Endothelial cell of umbilical vein (primary cell): ENCODE results near the gene ARHGEF28. TPM values are rescaled to one million over a fixed set of nuclear protein-coding genes. Genes with fewer than 3 reads are reported as not detected.

ENCODE experiments used
- BruUV-seq: library from RNA; stranded (reverse); fragments of 400-500 nt; replicated peaks from 2 replicates; lab custom pipeline; 2021; lab: Mats Ljungman, UMichigan
- CTCF ChIA-PET: fragments of 300-600, 350-600 bp; sonication (Branson Sonifier 250); formaldehyde crosslinking; loops from one replicate; lab custom pipeline; 2021; ENCODE audit warnings: antibody characterized with exemption, inconsistent platforms; lab: Charles Lee
- POLR2A ChIA-PET: fragments of 300-600, 350-600 bp; sonication (Branson Sonifier 250); formaldehyde crosslinking; loops from one replicate; lab custom pipeline; 2021; ENCODE audit warnings: antibody characterized with exemption, inconsistent platforms; lab: Charles Lee
- DNase-seq: peaks from one replicate; pipeline ENCODE4 v3.0.0-alpha.2; 2011; ENCODE audit warnings: low read depth, low spot score
- FAIRE-seq: peaks from 2 replicates; lab custom pipeline; 2011; peaks lifted over from hg19 to GRCh38; lab: Jason Lieb, UNC
- H2AFZ ChIP-seq: 2 replicates; pipeline ENCODE4 v1.6.0; 2012; ENCODE audit warnings: low read depth, low read length, control low read depth, inconsistent platforms
- H3K27ac ChIP-seq: 2 replicates; pipeline ENCODE4 v1.5.1; 2011; ENCODE audit warnings: low read depth, mild to moderate bottlenecking, control low read depth, low read length, moderate library complexity; ENCODE audit not compliant: insufficient read depth
- H3K27me3 ChIP-seq, 2 experiments: 2 replicates each; pipeline versions ENCODE4 v1.6.0 to v1.6.1; 2011; ENCODE audit warnings: low read length in 2 of 2, mixed read lengths in 1 of 2; ENCODE audit not compliant: control insufficient read depth in 2 of 2, insufficient read depth in 2 of 2
- H3K36me3 ChIP-seq, 2 experiments: 2 replicates in 1 of 2; 3 replicates in 1 of 2; pipeline ENCODE4 v1.5.1; 2011; ENCODE audit warnings: low read length in 2 of 2, mild to moderate bottlenecking in 1 of 2, moderate library complexity in 1 of 2; ENCODE audit not compliant: control insufficient read depth in 2 of 2, insufficient read depth in 2 of 2; ENCODE audit errors: extremely low read depth in 1 of 2
- H3K4me1 ChIP-seq: 3 replicates; pipeline ENCODE4 v1.5.1; 2011; ENCODE audit warnings: mild to moderate bottlenecking, low read length; ENCODE audit not compliant: control insufficient read depth, insufficient read depth; ENCODE audit errors: extremely low read depth
- H3K4me2 ChIP-seq: 2 replicates; pipeline ENCODE4 v1.6.1; 2011; ENCODE audit warnings: low read length, control low read depth, mixed read lengths; ENCODE audit not compliant: insufficient read depth
- H3K4me3 ChIP-seq, 3 experiments: fragments of 200-600 bp in 1 of 3; sonication (generic), shearing (Covaris generic) in 1 of 3; replicated peaks in 1 of 3; 2 replicates each; pipeline ENCODE4 v1.5.1; 2011 to 2016; ENCODE audit warnings: control low read depth in 3 of 3, low read length in 3 of 3, mild to moderate bottlenecking in 2 of 3, inconsistent platforms in 1 of 3, low read depth in 1 of 3, moderate library complexity in 1 of 3; ENCODE audit not compliant: insufficient read depth in 1 of 3
- H3K79me2 ChIP-seq: 2 replicates; pipeline ENCODE4 v1.6.0; 2012; ENCODE audit warnings: low read length, inconsistent platforms; ENCODE audit not compliant: control insufficient read depth, insufficient read depth
- H3K9ac ChIP-seq: replicated peaks from 2 replicates; pipeline ENCODE3; 2011; ENCODE audit warnings: low read length, control low read depth; ENCODE audit not compliant: insufficient read depth; ENCODE audit errors: extremely low read depth
- H3K9me1 ChIP-seq: replicated peaks from 3 replicates; pipeline ENCODE4 v1.6.0; 2011; ENCODE audit warnings: mild to moderate bottlenecking, low read length; ENCODE audit not compliant: control insufficient read depth, insufficient read depth; ENCODE audit errors: extremely low read depth
- H3K9me3 ChIP-seq: replicated peaks from 2 replicates; pipeline ENCODE4 v1.5.1; 2012; ENCODE audit warnings: low read length, inconsistent platforms; ENCODE audit not compliant: control insufficient read depth, insufficient read depth
- H4K20me1 ChIP-seq: replicated peaks from 2 replicates; pipeline ENCODE3; 2011; ENCODE audit warnings: mild to moderate bottlenecking, low read length; ENCODE audit not compliant: control insufficient read depth, insufficient read depth; ENCODE audit errors: extremely low read depth
- CTCF ChIP-seq, 2 donors: IDR thresholded peaks; 1 replicate in 1 of 2; 2 replicates in 1 of 2; pipeline ENCODE4 v1.5.1; 2011; ENCODE audit warnings: low read length in 2 of 2, mild to moderate bottlenecking in 2 of 2, moderate library complexity in 2 of 2, control low read depth in 1 of 2, inconsistent platforms in 1 of 2, low read depth in 1 of 2; ENCODE audit not compliant: insufficient read depth in 1 of 2; ENCODE audit errors: extremely low read depth in 1 of 2
- EZH2 ChIP-seq: IDR thresholded peaks from 2 replicates; pipeline ENCODE4 v1.6.1; 2012; ENCODE audit warnings: borderline replicate concordance, low read depth, mild to moderate bottlenecking, moderate library complexity, low read length, inconsistent platforms; ENCODE audit not compliant: severe bottlenecking
- FOS ChIP-seq: IDR thresholded peaks from 2 replicates; pipeline ENCODE4 v1.6.1; 2011; ENCODE audit warnings: mild to moderate bottlenecking, low read length, moderate library complexity, borderline replicate concordance; ENCODE audit not compliant: insufficient read depth
- GATA2 ChIP-seq: IDR thresholded peaks from 2 replicates; pipeline ENCODE4 v1.7.0; 2011; ENCODE audit warnings: low read depth, mild to moderate bottlenecking, moderate library complexity, mixed read lengths, low read length; ENCODE audit not compliant: insufficient read length, insufficient read depth
- JUN ChIP-seq: IDR thresholded peaks from 2 replicates; pipeline ENCODE4 v1.6.1; 2011; ENCODE audit warnings: borderline replicate concordance, low read depth; ENCODE audit not compliant: insufficient read length, insufficient read depth
- MYC ChIP-seq: IDR thresholded peaks from one replicate; pipeline ENCODE4 v1.6.1; 2011; ENCODE audit warnings: mild to moderate bottlenecking, low read depth, low read length
- POLR2A ChIP-seq: IDR thresholded peaks from 2 replicates; pipeline ENCODE4 v1.6.1; 2012; ENCODE audit warnings: low read depth, mild to moderate bottlenecking, control low read depth, low read length
- POLR2AphosphoS5 ChIP-seq: IDR thresholded peaks from 2 replicates; pipeline ENCODE4 v1.6.1; 2012; ENCODE audit warnings: low read depth, mild to moderate bottlenecking, control low read depth, low read length, moderate library complexity; ENCODE audit not compliant: insufficient read depth
- dilution Hi-C: fragments of 300-500 bp; cut with MboI; formaldehyde crosslinking; loops from one replicate; pipeline ENCODE4 v1.15.0; 2019; ENCODE audit warnings: low sequenced_read_pairs; ENCODE audit not compliant: extremely low pct_ligation_motif_present
- intact Hi-C: fragments of 100-400 bp; cut with micrococcal nuclease; formaldehyde crosslinking; loops from one replicate; pipeline ENCODE4 v1.10.0; 2022
- polyA plus RNA-seq, 4 experiments: library from polyadenylated mRNA; depleted of rRNA in 3 of 4; stranded (reverse) in 3 of 4; unstranded in 1 of 4; fragments of >200 nt; gene quantifications; 2 replicates each; pipeline versions ENCODE4 v1.2.1 to v1.2.3, GENCODE V29; 2011 to 2012; ENCODE audit warnings: missing spikeins in 1 of 4
- total RNA-seq: library from RNA; stranded (reverse); gene quantifications from 2 replicates; pipeline ENCODE4 v1.2.3, GENCODE V29; 2021
- TF ChIP-seq, protein P1 (sequence below): IDR thresholded peaks from 2 replicates; pipeline ENCODE4 v1.6.1; 2011; ENCODE audit not compliant: insufficient read depth, insufficient read length

ARHGEF28 gene
- total and polyA plus RNA-seq, 2 donors (not counting 3 experiments of a cell fraction or from before 2014, with no cell fraction given) = 29.5 to 108 TPM

DNA sequence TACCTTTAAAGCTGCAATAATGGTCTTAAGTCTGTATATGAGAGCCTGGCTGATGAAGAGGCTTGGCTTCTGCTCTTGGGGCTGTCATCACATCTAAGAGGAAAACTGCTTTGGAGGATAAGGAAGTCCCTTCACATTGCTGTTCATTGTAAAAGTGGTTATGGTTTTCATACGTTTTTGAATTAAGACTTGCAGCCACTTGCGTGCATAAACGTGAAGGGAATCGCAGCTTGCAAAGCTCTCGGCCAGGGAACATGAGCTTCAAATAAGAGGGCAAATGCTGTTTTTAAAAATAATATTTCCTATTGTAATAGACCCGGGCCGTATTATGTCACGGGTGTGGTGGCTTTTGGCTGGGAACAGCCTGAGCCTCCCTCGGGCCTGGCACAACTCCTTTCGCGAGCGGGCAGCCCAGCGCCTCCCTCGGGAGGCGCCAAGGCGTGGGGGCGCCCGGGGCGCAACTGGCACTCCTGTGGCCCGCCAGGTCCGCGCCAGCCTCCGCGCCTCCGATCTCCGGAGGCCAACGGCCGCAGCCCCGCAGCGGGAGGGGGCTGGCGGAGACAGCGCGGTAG, 538 bp upstream of the ARHGEF28 start:
- H3K79me2 ChIP-seq = peaks cover 44% of the 10 kb centered on the region
- peak; percentile 12 for FAIRE-seq

More for the DNA sequence above, 538 bp upstream of the ARHGEF28 start:
- TF ChIP-seq JUN (no peak), POLR2AphosphoS5 (no peak), FOS (no peak), MYC (no peak), CTCF (IDR thresholded peaks at IDR 0.05; ENCODE audit: extremely low read depth in 1 of 2, insufficient read depth in 1 of 2, low read depth in 1 of 2, low read length in 2 of 2) (no peak), POLR2A (no peak), EZH2 (no peak), GATA2 (no peak)
- TF ChIP-seq, protein P1, sequence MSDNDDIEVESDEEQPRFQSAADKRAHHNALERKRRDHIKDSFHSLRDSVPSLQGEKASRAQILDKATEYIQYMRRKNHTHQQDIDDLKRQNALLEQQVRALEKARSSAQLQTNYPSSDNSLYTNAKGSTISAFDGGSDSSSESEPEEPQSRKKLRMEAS = no peak
- ChIA-PET CTCF (interaction anchor here (0.9 to 3.2 kb wide), 7 partner anchors 15 to 167 kb away, joined by 3 to 17 read pairs (median 6); no protein-coding TSS in a partner anchor), POLR2A (interaction anchor here (0.6 to 0.9 kb wide), 2 partner anchors 15 to 21 kb away, joined by 3 to 4 read pairs; no protein-coding TSS in a partner anchor)
- Histone ChIP-seq H3K9me3 (no peaks in the 10 kb centered on the region), H4K20me1 (no peaks in the 10 kb centered on the region), H2AFZ (peak overlapping the region; percentile 56), H3K27ac (peak overlapping the region; percentile 81), H3K27me3 (no peaks in the 10 kb centered on the region), H3K9me1 (no peaks in the 10 kb centered on the region), H3K4me1 (peaks cover 34% of the 10 kb centered on the region), H3K4me3 (peak overlapping the region; percentile 44 to 74 (median 48)), H3K4me2 (peak overlapping the region; percentile 25), H3K9ac (peak overlapping the region; percentile 94), H3K36me3 (no peaks in the 10 kb centered on the region)
- dilution Hi-C loops (no loop called here), intact Hi-C loops (loop anchor here (5.0 kb wide), 2 partner anchors 33 to 122 kb away; no protein-coding TSS in a partner anchor)
- BruUV-seq = TSS peak; percentile 68
- DNase-seq = peak; percentile 70
